Keratinocyte (primary cell): Measurements from ENCODE around the gene SETX. TPM values are rescaled to one million over a fixed set of nuclear protein-coding genes. Genes with fewer than 3 reads are reported as not detected.

Experiments
- DNase-seq: peaks from one replicate; pipeline ENCODE4 v3.0.0-alpha.2; 2011; ENCODE audit warnings: low read depth, missing footprints, low spot score
- FAIRE-seq: peaks from 2 replicates; lab custom pipeline; 2011; peaks lifted over from hg19 to GRCh38; lab: Jason Lieb, UNC
- H2AFZ ChIP-seq: 2 replicates; pipeline ENCODE4 v1.6.0; 2012; ENCODE audit warnings: low read length, control low read depth, inconsistent platforms; ENCODE audit not compliant: control insufficient read depth
- H3K27ac ChIP-seq: 2 replicates; pipeline ENCODE4 v1.5.1; 2011; ENCODE audit warnings: low read length; ENCODE audit not compliant: control insufficient read depth, insufficient read depth
- H3K27me3 ChIP-seq: 3 replicates; pipeline ENCODE4 v1.6.0; 2011; ENCODE audit warnings: low read length; ENCODE audit not compliant: control insufficient read depth, insufficient read depth; ENCODE audit errors: extremely low read depth
- H3K36me3 ChIP-seq, 2 experiments: 2 replicates in 1 of 2; 3 replicates in 1 of 2; pipeline ENCODE4 v1.5.1; 2011; ENCODE audit warnings: low read length in 2 of 2, mild to moderate bottlenecking in 1 of 2; ENCODE audit not compliant: control insufficient read depth in 2 of 2, insufficient read depth in 2 of 2; ENCODE audit errors: extremely low read depth in 1 of 2
- H3K4me1 ChIP-seq: 3 replicates; pipeline ENCODE4 v1.5.1; 2011; ENCODE audit warnings: low read length; ENCODE audit not compliant: control insufficient read depth, insufficient read depth; ENCODE audit errors: extremely low read depth
- H3K4me2 ChIP-seq: 3 replicates; pipeline ENCODE4 v1.6.0; 2011; ENCODE audit warnings: low read depth, low read length; ENCODE audit not compliant: control insufficient read depth, insufficient read depth; ENCODE audit errors: extremely low read depth
- H3K4me3 ChIP-seq, 3 experiments: fragments of 200-600 bp in 1 of 3; sonication (generic) in 1 of 3; 2 replicates in 2 of 3; 3 replicates in 1 of 3; pipeline ENCODE4 v1.5.1; 2011 to 2016; ENCODE audit warnings: low read length in 3 of 3, mild to moderate bottlenecking in 3 of 3, control low read depth in 2 of 3, inconsistent platforms in 1 of 3, low read depth in 1 of 3, mixed read lengths in 1 of 3, mixed run types in 1 of 3, moderate library complexity in 1 of 3; ENCODE audit not compliant: control insufficient read depth in 2 of 3, insufficient read depth in 2 of 3; ENCODE audit errors: extremely low read depth in 1 of 3
- H3K79me2 ChIP-seq: 2 replicates; pipeline ENCODE4 v1.6.0; 2012; ENCODE audit warnings: low read length; ENCODE audit not compliant: control insufficient read depth, insufficient read depth
- H3K9ac ChIP-seq: 3 replicates; pipeline ENCODE4 v1.6.0; 2011; ENCODE audit warnings: low read length; ENCODE audit not compliant: control insufficient read depth, insufficient read depth; ENCODE audit errors: extremely low read depth
- H3K9me1 ChIP-seq: 3 replicates; pipeline ENCODE4 v1.6.0; 2011; ENCODE audit warnings: low read length; ENCODE audit not compliant: control insufficient read depth, insufficient read depth; ENCODE audit errors: extremely low read depth
- H3K9me3 ChIP-seq: 2 replicates; pipeline ENCODE4 v1.5.1; 2012; ENCODE audit warnings: low read depth, low read length; ENCODE audit not compliant: control insufficient read depth
- H4K20me1 ChIP-seq: 3 replicates; pipeline ENCODE4 v1.6.0; 2011; ENCODE audit warnings: low read length; ENCODE audit not compliant: control insufficient read depth, insufficient read depth; ENCODE audit errors: extremely low read depth
- EZH2 ChIP-seq: IDR thresholded peaks from one replicate; pipeline ENCODE4 v1.6.1; 2012; ENCODE audit warnings: inconsistent platforms, mild to moderate bottlenecking, low read length, moderate library complexity
- dilution Hi-C: fragments of 300-500 bp; cut with MboI; formaldehyde crosslinking; loops from one replicate; pipeline ENCODE4 v1.7.0; 2020; ENCODE audit warnings: low sequenced_read_pairs; ENCODE audit not compliant: extremely low pct_ligation_motif_present
- polyA plus RNA-seq, 5 experiments: library from polyadenylated mRNA; depleted of rRNA in 3 of 5; stranded (reverse) in 3 of 5; stranded (forward) in 1 of 5; unstranded in 1 of 5; fragments of >200 nt; gene quantifications; 1 replicate in 1 of 5; 2 replicates in 3 of 5; 3 replicates in 1 of 5; pipeline versions ENCODE4 v1.2.1 to v1.2.3, GENCODE V29; 2011 to 2012; ENCODE audit warnings: missing spikeins in 2 of 5, low read depth in 1 of 5, low replicate concordance in 1 of 5
- TF ChIP-seq, protein P1 (sequence below), 3 experiments: IDR thresholded peaks in 1 of 3; conservative IDR thresholded peaks in 1 of 3; optimal IDR thresholded peaks in 1 of 3; 2 replicates in 2 of 3; 3 replicates in 1 of 3; pipeline versions ENCODE3 to v1.5.1; 2011; ENCODE audit warnings: low read length in 3 of 3, mild to moderate bottlenecking in 3 of 3, moderate library complexity in 2 of 3, control low read depth in 1 of 3, inconsistent platforms in 1 of 3; ENCODE audit not compliant: insufficient read depth in 2 of 3; ENCODE audit errors: extremely low read depth in 1 of 3

Gene SETX
- polyA plus RNA-seq, 1 donor (not counting 4 experiments of a cell fraction or from before 2014, with no cell fraction given) = 23.8 TPM

DNA sequence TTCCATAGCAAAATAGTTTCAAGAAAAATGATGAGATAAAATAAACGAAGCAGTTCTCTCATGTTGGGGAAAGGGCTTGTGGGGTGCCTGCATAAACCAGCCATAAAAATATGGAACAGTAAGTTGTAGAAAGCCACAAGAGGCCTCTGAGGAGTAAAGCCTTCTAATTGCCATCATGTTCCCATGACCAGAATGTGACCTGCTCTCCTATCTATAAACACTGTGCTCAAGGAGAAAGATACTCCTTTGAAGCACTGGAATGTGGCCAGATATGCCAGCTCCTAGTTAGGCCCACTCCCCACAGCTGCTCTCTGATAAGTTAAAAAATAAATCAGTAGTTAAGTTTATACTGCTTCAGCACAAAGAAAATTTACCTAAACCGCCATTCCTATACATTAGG is 65.8 kb downstream of the SETX start:
- Histone ChIP-seq H3K9me3 (no peaks in the 10 kb centered on the region), H3K9ac (no peak overlapping the region), H3K27ac (no peak overlapping the region), H3K79me2 (no peaks in the 10 kb centered on the region), H4K20me1 (no peaks in the 10 kb centered on the region), H3K4me1 (no peaks in the 10 kb centered on the region), H3K4me3 (no peak overlapping the region), H3K27me3 (no peaks in the 10 kb centered on the region), H2AFZ (no peak overlapping the region), H3K4me2 (no peak overlapping the region), H3K36me3 (peaks cover 14 to 16% of the 10 kb centered on the region in 2 experiments), H3K9me1 (no peaks in the 10 kb centered on the region)
- dilution Hi-C loops = no loop called here
- DNase-seq = no peak
- TF ChIP-seq EZH2 = no peak
- TF ChIP-seq, protein P1, sequence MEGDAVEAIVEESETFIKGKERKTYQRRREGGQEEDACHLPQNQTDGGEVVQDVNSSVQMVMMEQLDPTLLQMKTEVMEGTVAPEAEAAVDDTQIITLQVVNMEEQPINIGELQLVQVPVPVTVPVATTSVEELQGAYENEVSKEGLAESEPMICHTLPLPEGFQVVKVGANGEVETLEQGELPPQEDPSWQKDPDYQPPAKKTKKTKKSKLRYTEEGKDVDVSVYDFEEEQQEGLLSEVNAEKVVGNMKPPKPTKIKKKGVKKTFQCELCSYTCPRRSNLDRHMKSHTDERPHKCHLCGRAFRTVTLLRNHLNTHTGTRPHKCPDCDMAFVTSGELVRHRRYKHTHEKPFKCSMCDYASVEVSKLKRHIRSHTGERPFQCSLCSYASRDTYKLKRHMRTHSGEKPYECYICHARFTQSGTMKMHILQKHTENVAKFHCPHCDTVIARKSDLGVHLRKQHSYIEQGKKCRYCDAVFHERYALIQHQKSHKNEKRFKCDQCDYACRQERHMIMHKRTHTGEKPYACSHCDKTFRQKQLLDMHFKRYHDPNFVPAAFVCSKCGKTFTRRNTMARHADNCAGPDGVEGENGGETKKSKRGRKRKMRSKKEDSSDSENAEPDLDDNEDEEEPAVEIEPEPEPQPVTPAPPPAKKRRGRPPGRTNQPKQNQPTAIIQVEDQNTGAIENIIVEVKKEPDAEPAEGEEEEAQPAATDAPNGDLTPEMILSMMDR (optimal IDR thresholded peaks at IDR 0.05 in 1 of 3, IDR thresholded peaks at IDR 0.05 in 1 of 3, conservative IDR thresholded peaks at IDR 0.05 in 1 of 3; ENCODE audit: extremely low read depth in 1 of 3, insufficient read depth in 2 of 3, low read length in 3 of 3) = no peak
- no peak for FAIRE-seq

DNA sequence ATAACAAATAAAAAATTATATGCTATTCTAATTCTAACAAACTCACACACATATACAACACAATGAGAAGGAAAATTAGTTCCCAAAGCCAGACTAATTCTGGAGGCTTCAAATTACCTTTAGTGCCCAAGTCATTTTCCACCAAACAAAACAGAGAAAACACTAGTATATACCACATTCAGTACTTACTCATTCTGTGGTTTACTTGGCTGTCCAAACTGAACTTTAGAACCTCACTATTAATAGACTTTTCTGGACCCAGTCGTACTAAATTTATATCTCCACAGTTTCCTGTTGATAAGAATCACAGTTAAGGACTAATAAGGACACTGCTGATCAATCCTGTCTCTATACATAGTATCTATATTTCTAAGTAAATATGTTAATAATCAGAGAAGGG is 66.4 kb downstream of the SETX start:
- Histone ChIP-seq H3K36me3 (peaks cover 18% of the 10 kb centered on the region in 2 experiments), H3K27ac (no peak overlapping the region), H2AFZ (no peak overlapping the region), H3K9ac (no peak overlapping the region), H3K4me2 (no peak overlapping the region), H3K4me1 (no peaks in the 10 kb centered on the region), H3K9me3 (no peaks in the 10 kb centered on the region), H3K9me1 (no peaks in the 10 kb centered on the region), H4K20me1 (no peaks in the 10 kb centered on the region), H3K4me3 (no peak overlapping the region), H3K27me3 (no peaks in the 10 kb centered on the region), H3K79me2 (no peaks in the 10 kb centered on the region)
- DNase-seq (no peak), FAIRE-seq (no peak)
- no peak for TF ChIP-seq EZH2
- TF ChIP-seq, protein P1 (optimal IDR thresholded peaks at IDR 0.05 in 1 of 3, IDR thresholded peaks at IDR 0.05 in 1 of 3, conservative IDR thresholded peaks at IDR 0.05 in 1 of 3; ENCODE audit: extremely low read depth in 1 of 3, insufficient read depth in 2 of 3, low read length in 3 of 3) = no peak
- dilution Hi-C loops = no loop called here
